ENCODE data around the gene DRAM2.

DNA sequence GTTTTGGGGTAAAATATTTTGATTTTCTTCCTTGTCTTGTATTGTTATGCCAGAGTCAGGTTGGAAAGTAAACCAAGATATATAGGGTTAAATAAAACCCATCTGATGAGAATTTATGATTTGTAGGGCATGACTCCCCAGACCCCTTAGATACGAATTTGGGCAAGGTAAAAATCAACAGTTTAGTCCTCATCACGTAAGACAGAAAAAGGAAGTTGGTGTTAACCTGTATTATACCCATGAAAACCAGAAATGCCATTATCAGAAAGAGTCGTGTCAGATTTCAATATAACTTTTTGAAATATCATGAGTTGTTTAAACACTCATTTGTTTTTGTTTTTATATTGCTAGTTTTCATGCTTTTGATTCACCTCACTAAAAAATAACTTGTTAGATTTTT lies 11.9 kb upstream of the DRAM2 start:
- TF ChIP-seq, protein P1, sequence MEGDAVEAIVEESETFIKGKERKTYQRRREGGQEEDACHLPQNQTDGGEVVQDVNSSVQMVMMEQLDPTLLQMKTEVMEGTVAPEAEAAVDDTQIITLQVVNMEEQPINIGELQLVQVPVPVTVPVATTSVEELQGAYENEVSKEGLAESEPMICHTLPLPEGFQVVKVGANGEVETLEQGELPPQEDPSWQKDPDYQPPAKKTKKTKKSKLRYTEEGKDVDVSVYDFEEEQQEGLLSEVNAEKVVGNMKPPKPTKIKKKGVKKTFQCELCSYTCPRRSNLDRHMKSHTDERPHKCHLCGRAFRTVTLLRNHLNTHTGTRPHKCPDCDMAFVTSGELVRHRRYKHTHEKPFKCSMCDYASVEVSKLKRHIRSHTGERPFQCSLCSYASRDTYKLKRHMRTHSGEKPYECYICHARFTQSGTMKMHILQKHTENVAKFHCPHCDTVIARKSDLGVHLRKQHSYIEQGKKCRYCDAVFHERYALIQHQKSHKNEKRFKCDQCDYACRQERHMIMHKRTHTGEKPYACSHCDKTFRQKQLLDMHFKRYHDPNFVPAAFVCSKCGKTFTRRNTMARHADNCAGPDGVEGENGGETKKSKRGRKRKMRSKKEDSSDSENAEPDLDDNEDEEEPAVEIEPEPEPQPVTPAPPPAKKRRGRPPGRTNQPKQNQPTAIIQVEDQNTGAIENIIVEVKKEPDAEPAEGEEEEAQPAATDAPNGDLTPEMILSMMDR (IDR thresholded peaks at IDR 0.05): no peak
- TF ChIP-seq EP300 (IDR thresholded peaks at IDR 0.05): no peak

Measured in tibial nerve (tissue), 4 donors.